ENCODE data around the gene GPC1. TPM values are rescaled to one million over a fixed set of nuclear protein-coding genes. Genes with fewer than 3 reads are reported as not detected.

Gene GPC1
- total and polyA plus RNA-seq, 2 of the 13 experiments (the other 11 are each of a cell fraction or from before 2014, with no cell fraction given), result 4.0 to 5.5 TPM

DNA sequence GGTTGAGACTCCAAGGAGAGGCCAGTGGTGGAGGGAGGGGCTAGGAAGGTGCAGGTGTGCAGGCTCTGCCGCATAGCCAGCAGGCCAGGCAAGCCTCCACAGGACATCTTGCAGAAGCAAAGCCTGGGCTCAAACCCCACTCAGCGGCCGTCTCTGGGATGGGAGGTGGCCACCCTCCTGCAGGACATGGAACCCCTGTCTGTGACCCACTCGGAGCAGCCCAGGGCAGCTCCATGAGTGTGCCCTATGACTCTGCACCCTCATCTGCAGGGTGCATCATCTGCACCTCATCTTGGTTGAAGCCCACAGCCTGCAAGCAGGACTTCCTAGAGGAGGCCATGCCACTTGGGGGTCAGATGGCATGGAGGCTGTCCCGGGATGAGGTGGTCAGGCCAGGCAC, 46.3 kb downstream of the GPC1 start:
- intact Hi-C loops (cut with micrococcal nuclease; ENCODE audit: unreplicated experiment) (no loop called here), in situ Hi-C loops (cut with HindIII; ENCODE audit: extremely low pct_ligation_motif_present, low pct_unique_long_range_greater_than_20kb) (no loop called here)
- FAIRE-seq (no peak), DNase-seq (ENCODE audit: low spot score) (no peak), ATAC-seq (peak; percentile 22; the same call in 2 of the 3 replicates)
- BruUV-seq (replicated peaks), result no TSS peak
- H3K27me3 ChIP-seq (ENCODE audit: control insufficient read depth in 1 of 2, insufficient read depth in 2 of 2, low read length in 2 of 2), result no peaks in the 10 kb centered on the region
- no peak overlapping the region for H3K27ac ChIP-seq (ENCODE audit: extremely low read length, insufficient read depth, low read length)
- H3K36me3 ChIP-seq (replicated peaks in 1 of 2; ENCODE audit: control insufficient read depth in 1 of 2, insufficient read depth in 2 of 2, low read length in 2 of 2), result peaks cover 0 to 1% of the 10 kb centered on the region in 2 experiments; a peak in 1 of 5 replicates
- H4K20me1 ChIP-seq (ENCODE audit: insufficient read depth, low read length), result no peaks in the 10 kb centered on the region
- no peak overlapping the region for H3K9ac ChIP-seq (ENCODE audit: insufficient read depth, low read depth, low read length)
- no peak overlapping the region for H3K4me3 ChIP-seq (replicated peaks in 1 of 3; ENCODE audit: insufficient read depth in 1 of 3, low read depth in 2 of 3, low read length in 3 of 3)
- TF ChIP-seq MXD1 (CRISPR knock-in tag; IDR thresholded peaks at IDR 0.05), result no peak
- no peak for TF ChIP-seq ZNF136 (CRISPR knock-in tag; IDR thresholded peaks at IDR 0.05; ENCODE audit: low read depth)
- no peak for TF ChIP-seq SATB2 (CRISPR knock-in tag; IDR thresholded peaks at IDR 0.05)
- TF ChIP-seq, protein P1, sequence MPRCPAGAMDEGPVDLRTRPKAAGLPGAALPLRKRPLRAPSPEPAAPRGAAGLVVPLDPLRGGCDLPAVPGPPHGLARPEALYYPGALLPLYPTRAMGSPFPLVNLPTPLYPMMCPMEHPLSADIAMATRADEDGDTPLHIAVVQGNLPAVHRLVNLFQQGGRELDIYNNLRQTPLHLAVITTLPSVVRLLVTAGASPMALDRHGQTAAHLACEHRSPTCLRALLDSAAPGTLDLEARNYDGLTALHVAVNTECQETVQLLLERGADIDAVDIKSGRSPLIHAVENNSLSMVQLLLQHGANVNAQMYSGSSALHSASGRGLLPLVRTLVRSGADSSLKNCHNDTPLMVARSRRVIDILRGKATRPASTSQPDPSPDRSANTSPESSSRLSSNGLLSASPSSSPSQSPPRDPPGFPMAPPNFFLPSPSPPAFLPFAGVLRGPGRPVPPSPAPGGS (CRISPR knock-in tag; IDR thresholded peaks at IDR 0.05), result no peak
- no peak for TF ChIP-seq ZNF784 (CRISPR knock-in tag; IDR thresholded peaks at IDR 0.05; ENCODE audit: borderline replicate concordance)
- TF ChIP-seq ZUFSP (CRISPR knock-in tag; IDR thresholded peaks at IDR 0.05; ENCODE audit: borderline replicate concordance), result no peak
- TF ChIP-seq E2F1 (CRISPR knock-in tag; IDR thresholded peaks at IDR 0.05), result no peak
- no peak for TF ChIP-seq ZNF747 (CRISPR knock-in tag; IDR thresholded peaks at IDR 0.05; ENCODE audit: borderline replicate concordance)
- TF ChIP-seq ELF1 (CRISPR knock-in tag; IDR thresholded peaks at IDR 0.05), result no peak
- no peak for TF ChIP-seq MED13 (CRISPR knock-in tag; IDR thresholded peaks at IDR 0.05)
- no peak for TF ChIP-seq KLF15 (CRISPR knock-in tag; IDR thresholded peaks at IDR 0.05; ENCODE audit: borderline replicate concordance)
- TF ChIP-seq REXO4 (CRISPR knock-in tag; IDR thresholded peaks at IDR 0.05; ENCODE audit: borderline replicate concordance), result no peak
- no peaks in the 10 kb centered on the region for H3K4me1 ChIP-seq (ENCODE audit: insufficient read depth, low read length)
- no peak overlapping the region for H3K4me2 ChIP-seq (ENCODE audit: low read depth, low read length)
- no peaks in the 10 kb centered on the region for H3K79me2 ChIP-seq (ENCODE audit: insufficient read depth, low read length)
- WGBS (ENCODE audit: low lambda C conversion rate), result 100% methylated on average over 1 of the region's 5 CpGs
- no peak overlapping the region for H2AFZ ChIP-seq (ENCODE audit: low read length)
- CTCF ChIA-PET (ENCODE audit: low intra/inter-chr PET ratio, low total read pairs), result no interaction called here
- no peaks in the 10 kb centered on the region for H3K9me3 ChIP-seq (ENCODE audit: low read length)
- POLR2A ChIA-PET, result no interaction called here
